Osteocyte (in vitro differentiated cells): ENCODE data around the gene HDDC2. TPM values are rescaled to one million over a fixed set of nuclear protein-coding genes. Genes with fewer than 3 reads are reported as not detected.

Source experiments
- DNase-seq: peaks from one replicate; pipeline ENCODE4 v3.0.0; 2021; ENCODE audit warnings: mixed read lengths; ENCODE audit not compliant: unreplicated experiment; ENCODE audit errors: extremely low spot score
- H3K27ac Mint-ChIP-seq: one replicate; pipeline ENCODE4 v1.8.0; 2021; ENCODE audit warnings: mild to moderate bottlenecking, mixed read lengths; ENCODE audit not compliant: unreplicated experiment
- H3K27me3 Mint-ChIP-seq: one replicate; pipeline ENCODE4 v1.8.0; 2021; ENCODE audit warnings: mixed read lengths; ENCODE audit not compliant: unreplicated experiment
- H3K36me3 Mint-ChIP-seq: one replicate; pipeline ENCODE4 v1.8.0; 2021; ENCODE audit warnings: mixed read lengths; ENCODE audit not compliant: unreplicated experiment
- H3K4me1 Mint-ChIP-seq: one replicate; pipeline ENCODE4 v1.8.0; 2021; ENCODE audit warnings: mixed read lengths; ENCODE audit not compliant: unreplicated experiment
- H3K4me3 Mint-ChIP-seq: one replicate; pipeline ENCODE4 v1.8.0; 2021; ENCODE audit warnings: mild to moderate bottlenecking, moderate library complexity, mixed read lengths; ENCODE audit not compliant: unreplicated experiment
- H3K9me3 Mint-ChIP-seq: one replicate; pipeline ENCODE4 v1.8.0; 2021; ENCODE audit warnings: mixed read lengths; ENCODE audit not compliant: unreplicated experiment
- CTCF ChIP-seq: fragments of 200-600 bp; sonication (generic); IDR thresholded peaks from 2 replicates; pipeline ENCODE4 v1.5.0; 2021; ENCODE audit warnings: antibody characterized with exemption, mild to moderate bottlenecking, moderate library complexity
- total RNA-seq: library from RNA; stranded (reverse); gene quantifications from 2 replicates; pipeline ENCODE4 v1.2.1, GENCODE V29; 2021

Gene HDDC2
- total RNA-seq, 1 donor from 2014 or later: 56.6 TPM

GRCh38 chr6:125273251-125273650 is 28.5 kb downstream of the HDDC2 start:
- H3K27ac Mint-ChIP-seq: no peak overlapping the region
- no peak for DNase-seq
- H3K4me1 Mint-ChIP-seq: no peaks in the 10 kb centered on the region
- H3K27me3 Mint-ChIP-seq: no peaks in the 10 kb centered on the region
- TF ChIP-seq CTCF: no peak
- no peaks in the 10 kb centered on the region for H3K9me3 Mint-ChIP-seq
- H3K4me3 Mint-ChIP-seq: no peak overlapping the region
- H3K36me3 Mint-ChIP-seq: peaks cover 34% of the 10 kb centered on the region

DNA sequence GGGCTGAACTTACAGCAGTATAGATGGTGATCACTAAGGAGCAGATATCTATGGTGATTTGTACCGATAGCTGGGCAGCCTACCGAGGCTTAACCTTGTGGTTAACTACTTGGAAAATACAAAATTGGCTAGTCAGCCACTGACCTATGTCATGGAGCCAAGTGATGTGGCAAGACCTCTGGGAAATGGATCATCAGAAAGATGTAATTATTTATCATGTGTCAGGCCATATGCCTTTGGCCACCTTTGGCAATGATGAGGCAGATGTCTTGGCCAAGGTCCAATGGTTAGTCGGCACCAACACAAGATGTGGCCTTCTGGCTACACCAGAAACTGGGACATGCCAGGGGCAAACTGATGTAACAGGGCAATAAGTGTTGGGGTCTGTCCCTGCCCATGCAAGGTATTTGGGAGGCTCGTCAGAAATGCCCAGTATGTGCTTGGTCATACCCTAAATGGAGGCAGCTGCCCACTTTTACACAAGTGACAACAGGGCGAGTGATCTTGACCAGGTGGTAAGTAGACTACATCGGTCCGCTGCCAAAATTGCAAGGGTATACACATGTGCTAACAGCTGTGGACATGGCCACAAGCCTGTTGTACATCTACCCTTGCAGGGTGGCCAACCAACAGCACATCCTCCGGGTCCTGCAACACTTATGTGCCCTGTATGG is 30.1 kb downstream of the HDDC2 start:
- Mint-ChIP-seq H3K27me3 (no peaks in the 10 kb centered on the region), H3K27ac (no peak overlapping the region), H3K4me3 (no peak overlapping the region), H3K36me3 (peaks cover 30% of the 10 kb centered on the region), H3K4me1 (no peaks in the 10 kb centered on the region), H3K9me3 (no peaks in the 10 kb centered on the region)
- TF ChIP-seq CTCF: no peak
- DNase-seq: no peak

DNA sequence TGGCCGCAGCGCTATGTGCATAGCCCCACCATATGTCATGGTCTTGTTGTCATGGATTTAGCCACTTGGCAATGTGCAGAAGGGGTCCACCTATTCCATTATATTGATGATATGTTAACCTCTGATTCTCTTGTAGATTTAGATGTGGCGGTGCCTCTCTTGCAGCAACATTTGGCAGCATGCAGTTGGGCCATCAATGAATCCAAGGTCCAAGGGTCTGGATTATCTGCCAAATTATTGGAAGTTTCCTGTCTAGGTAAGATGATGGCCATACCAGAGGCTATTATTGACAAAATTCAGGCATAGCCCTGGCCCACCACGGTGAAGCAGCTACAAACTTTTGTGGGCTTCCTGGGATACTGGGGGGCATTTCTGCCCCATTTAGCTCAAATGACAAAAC is 31.4 kb downstream of the HDDC2 start:
- DNase-seq: no peak
- H3K27me3 Mint-ChIP-seq: no peaks in the 10 kb centered on the region
- peaks cover 22% of the 10 kb centered on the region for H3K36me3 Mint-ChIP-seq
- no peak overlapping the region for H3K27ac Mint-ChIP-seq
- no peaks in the 10 kb centered on the region for H3K9me3 Mint-ChIP-seq
- no peak overlapping the region for H3K4me3 Mint-ChIP-seq
- no peak for TF ChIP-seq CTCF
- no peaks in the 10 kb centered on the region for H3K4me1 Mint-ChIP-seq

DNA sequence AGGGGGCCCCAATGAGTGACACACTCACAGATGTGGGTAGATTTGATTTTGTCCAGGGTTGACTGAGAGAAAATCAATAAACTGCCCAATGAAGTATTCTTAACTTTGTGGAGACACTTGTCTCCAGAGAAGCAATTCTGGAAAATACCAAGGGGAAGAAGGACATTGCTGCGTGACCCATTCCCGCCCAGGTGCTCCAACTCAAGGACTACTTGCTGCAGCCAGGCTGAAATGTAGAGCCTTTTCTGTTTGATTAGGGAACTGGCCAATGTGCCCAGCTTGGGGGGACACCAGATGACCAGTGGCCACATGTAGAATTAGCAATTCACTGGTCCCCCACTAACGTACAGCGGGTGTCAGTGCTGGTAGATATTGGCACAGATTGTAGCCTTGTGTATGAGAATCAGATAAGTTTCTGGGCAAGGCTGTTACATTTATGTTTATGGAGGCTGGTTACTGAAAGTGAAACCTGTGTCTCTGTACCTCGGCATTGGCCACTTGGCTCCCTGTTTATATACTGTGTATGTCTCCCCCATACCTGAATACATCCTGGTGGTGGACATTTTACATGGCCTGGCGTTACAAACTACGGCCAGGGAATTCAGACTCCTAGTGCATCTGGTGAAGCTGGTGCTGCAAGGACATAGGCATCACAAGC is 32.3 kb downstream of the HDDC2 start:
- no peaks in the 10 kb centered on the region for H3K9me3 Mint-ChIP-seq
- no peak for DNase-seq
- H3K27me3 Mint-ChIP-seq: no peaks in the 10 kb centered on the region
- H3K36me3 Mint-ChIP-seq: peaks cover 19% of the 10 kb centered on the region
- no peak for TF ChIP-seq CTCF
- no peak overlapping the region for H3K4me3 Mint-ChIP-seq
- no peak overlapping the region for H3K27ac Mint-ChIP-seq
- H3K4me1 Mint-ChIP-seq: no peaks in the 10 kb centered on the region

- Mint-ChIP-seq H3K27ac (no peak overlapping the region), H3K4me3 (no peak overlapping the region), H3K27me3 (no peaks in the 10 kb centered on the region), H3K36me3 (peaks cover 14% of the 10 kb centered on the region), H3K4me1 (no peaks in the 10 kb centered on the region), H3K9me3 (no peaks in the 10 kb centered on the region)
- no peak for DNase-seq
- no peak for TF ChIP-seq CTCF
These were observed 33.0 kb downstream of the HDDC2 start for GRCh38 chr6:125268765-125269164.
